HepG2 (cell line): ENCODE data around the gene GP1BA. TPM values are rescaled to one million over a fixed set of nuclear protein-coding genes. Genes with fewer than 3 reads are reported as not detected.

ENCODE experiments used
- CREM ChIP-seq, 2 experiments: sonication (generic) in 1 of 2; formaldehyde crosslinking in 1 of 2; IDR thresholded peaks; 2 replicates each; pipeline versions ENCODE4 v1.4.0 to v1.6.1; 2016 to 2020; ENCODE audit warnings: antibody characterized with exemption in 1 of 2, mild to moderate bottlenecking in 1 of 2, missing genetic modification reagents in 1 of 2
- ELF1 ChIP-seq: sonication (generic); formaldehyde crosslinking; IDR thresholded peaks from 2 replicates; pipeline ENCODE4 v1.4.0; 2020; ENCODE audit warnings: missing genetic modification reagents
- FOSL2 ChIP-seq: sonication (generic); formaldehyde crosslinking; IDR thresholded peaks from 2 replicates; pipeline ENCODE4 v1.4.0; 2020; ENCODE audit warnings: missing genetic modification reagents
- HNF4G ChIP-seq, 2 experiments: sonication (generic) in 1 of 2; formaldehyde crosslinking in 1 of 2; IDR thresholded peaks; 2 replicates each; pipeline versions ENCODE4 v1.4.0 to v1.6.1; 2011 to 2020; ENCODE audit warnings: borderline replicate concordance in 2 of 2, low read depth in 2 of 2, mild to moderate bottlenecking in 2 of 2, low read length in 1 of 2, missing genetic modification reagents in 1 of 2, moderate library complexity in 1 of 2
- HOXA5 ChIP-seq: sonication (generic); formaldehyde crosslinking; IDR thresholded peaks from 2 replicates; pipeline ENCODE4 v1.4.0; 2020; ENCODE audit warnings: missing genetic modification reagents
- KLF13 ChIP-seq: sonication (generic); formaldehyde crosslinking; IDR thresholded peaks from 2 replicates; pipeline ENCODE4 v1.4.0; 2020; ENCODE audit warnings: mild to moderate bottlenecking, missing genetic modification reagents
- RXRB ChIP-seq: IDR thresholded peaks from 2 replicates; pipeline ENCODE4 v1.6.1; 2016; ENCODE audit warnings: borderline replicate concordance, missing genetic modification reagents, missing compliant biosample characterization
- SP140L ChIP-seq: sonication (generic); formaldehyde crosslinking; IDR thresholded peaks from 2 replicates; pipeline ENCODE4 v1.4.0; 2020; ENCODE audit warnings: missing genetic modification reagents, borderline replicate concordance
- ZNF264 ChIP-seq: sonication (generic); formaldehyde crosslinking; IDR thresholded peaks from 2 replicates; pipeline ENCODE4 v1.4.0; 2020; ENCODE audit warnings: missing genetic modification reagents
- ZNF770 ChIP-seq: sonication (generic); formaldehyde crosslinking; IDR thresholded peaks from 2 replicates; pipeline ENCODE4 v1.5.0; 2020; ENCODE audit warnings: mild to moderate bottlenecking, missing genetic modification reagents
- polyA plus RNA-seq, 8 experiments: library from polyadenylated mRNA; depleted of rRNA in 3 of 8; stranded (reverse) in 7 of 8; unstranded in 1 of 8; fragments of >200 nt; fragmentation: Illumina TruSeq in 4 of 8; extraction: Trizol in 4 of 8; gene quantifications; 2 replicates each; pipeline versions ENCODE4 v1.2.1 to v1.2.3, GENCODE V29; 2011 to 2016; ENCODE audit warnings: low read depth in 4 of 8, missing spikeins in 1 of 8, mixed read lengths in 1 of 8; ENCODE audit not compliant: insufficient read depth in 1 of 8
- total RNA-seq, 5 experiments: library from RNA; depleted of rRNA; stranded (reverse); fragments of >200 nt; fragmentation: Illumina TruSeq; extraction: Trizol; gene quantifications; 2 replicates each; pipeline ENCODE4 v1.2.3, GENCODE V29; 2016; ENCODE audit warnings: low read depth in 1 of 5

The GP1BA gene
- total and polyA plus RNA-seq, 2 of the 13 experiments (the other 11 are each of a cell fraction or from before 2014, with no cell fraction given), result not detected

- peak; percentile 50; the same call in 1 of the 2 replicates for TF ChIP-seq RXRB (CRISPR knock-in tag)
- peak; percentile 71 for TF ChIP-seq ZNF770 (CRISPR knock-in tag)
- TF ChIP-seq HOXA5 (CRISPR knock-in tag), result peak; percentile 45; the same call in 1 of the 2 replicates
- 0 out of 2 replicates have a peak, but pooled peaks have one; percentile 28 for TF ChIP-seq KLF13
- TF ChIP-seq ELF1 (CRISPR knock-in tag), result peak; percentile 33; the same call in 1 of the 2 replicates
- TF ChIP-seq SP140L, result no peak
- TF ChIP-seq CREM (IDR thresholded peaks at IDR 0.05), result no peak
- no peak for TF ChIP-seq CREM (CRISPR knock-in tag; IDR thresholded peaks at IDR 0.05)
- 0 out of 2 replicates have a peak, but pooled peaks have one; percentile 24 for TF ChIP-seq FOSL2 (CRISPR knock-in tag)
- TF ChIP-seq HNF4G (IDR thresholded peaks at IDR 0.05; ENCODE audit: borderline replicate concordance, low read depth, low read length), result no peak
- 0 out of 2 replicates have a peak, but pooled peaks have one; percentile 27 for TF ChIP-seq HNF4G (CRISPR knock-in tag; IDR thresholded peaks at IDR 0.05; ENCODE audit: borderline replicate concordance, low read depth)
- TF ChIP-seq ZNF264 (CRISPR knock-in tag), result peak; percentile 26; the same call in 1 of the 2 replicates
Measured at GRCh38 chr17:4908711-4909496, 23.2 kb upstream of the GP1BA start (continued).
